ENCODE results near the gene TADA2B.

The TADA2B gene

DNA sequence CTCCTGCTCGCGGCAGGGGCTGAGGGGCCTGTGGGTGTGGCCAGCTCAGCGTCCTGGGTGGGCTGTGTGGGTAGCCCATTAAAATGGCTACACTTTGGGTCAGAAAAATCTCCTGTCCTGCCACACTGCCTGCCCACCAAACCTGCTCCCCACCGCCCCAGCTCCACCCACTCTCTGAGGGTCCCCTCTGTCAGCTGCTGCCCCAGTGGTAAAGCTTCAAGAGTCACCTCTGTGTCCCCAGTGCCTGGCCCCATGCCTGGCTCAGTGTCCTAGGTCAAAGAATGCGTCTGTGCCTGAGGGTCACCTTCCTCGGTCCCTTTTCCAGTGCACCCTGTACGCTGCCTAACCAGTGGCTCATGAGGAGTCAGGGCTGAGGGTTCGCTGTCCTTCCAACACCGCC is 24.9 kb upstream of the TADA2B start:
- no peak for DNase-seq

DNA sequence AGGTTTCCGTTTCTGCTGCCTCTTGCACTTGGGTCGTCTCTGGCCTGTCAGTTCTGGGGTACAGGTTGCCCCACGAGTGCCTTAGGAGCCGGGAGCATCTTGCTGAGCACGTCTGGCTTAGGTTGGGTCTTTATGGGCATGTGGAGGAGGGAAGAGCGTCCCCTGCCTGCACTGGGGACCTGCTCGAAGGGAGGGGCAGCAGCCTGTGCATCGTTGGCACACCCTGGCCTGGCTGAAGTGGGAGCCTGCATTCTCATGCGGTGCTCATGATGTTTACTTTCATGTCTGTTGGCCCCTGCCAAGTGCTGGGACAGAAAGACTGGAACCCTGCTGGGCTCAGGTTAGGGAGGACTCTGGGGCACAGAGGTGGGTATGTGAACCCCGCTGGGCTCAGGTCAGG is 23.8 kb upstream of the TADA2B start:
- DNase-seq: no peak

DNA sequence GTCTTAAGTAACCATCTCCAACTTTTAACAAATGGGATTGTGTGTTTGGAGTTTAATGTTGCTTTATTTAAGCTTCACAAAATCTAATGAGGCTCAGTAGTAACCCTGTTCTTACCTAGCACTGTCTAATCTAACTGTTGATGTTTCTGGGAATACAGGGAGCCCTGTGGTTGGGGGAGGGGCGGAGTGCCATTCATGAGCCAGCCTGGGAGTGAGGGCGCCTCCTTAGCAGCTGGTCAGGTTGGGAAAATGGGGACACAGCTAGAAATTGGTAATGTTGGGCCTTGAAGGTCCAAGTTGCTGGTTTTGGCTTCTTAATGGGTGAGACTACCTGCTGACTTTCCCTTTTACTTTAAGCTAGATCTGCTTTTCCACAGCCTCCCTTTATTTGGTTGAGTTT is 22.9 kb upstream of the TADA2B start:
- DNase-seq: no peak

DNA sequence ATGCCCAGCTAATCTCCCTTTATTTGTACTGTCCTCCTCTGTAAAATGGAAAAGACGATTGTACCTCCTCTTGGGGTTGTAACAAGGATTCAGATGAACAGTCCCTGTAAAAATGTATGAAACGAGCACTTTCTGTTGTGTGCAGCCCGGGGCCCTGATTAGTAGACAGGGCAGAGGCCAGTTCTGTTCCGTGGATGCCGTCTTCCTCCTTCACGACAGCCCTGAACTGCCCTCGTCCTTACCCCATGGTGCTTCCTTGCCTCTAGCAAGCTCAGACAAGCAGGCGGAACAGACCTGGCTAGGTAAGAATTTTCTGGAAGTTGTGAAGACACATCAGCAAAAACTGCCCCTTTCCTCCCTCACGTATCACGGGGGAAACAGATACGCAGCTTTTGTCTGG is 22.3 kb upstream of the TADA2B start:
- no peak for DNase-seq

DNA sequence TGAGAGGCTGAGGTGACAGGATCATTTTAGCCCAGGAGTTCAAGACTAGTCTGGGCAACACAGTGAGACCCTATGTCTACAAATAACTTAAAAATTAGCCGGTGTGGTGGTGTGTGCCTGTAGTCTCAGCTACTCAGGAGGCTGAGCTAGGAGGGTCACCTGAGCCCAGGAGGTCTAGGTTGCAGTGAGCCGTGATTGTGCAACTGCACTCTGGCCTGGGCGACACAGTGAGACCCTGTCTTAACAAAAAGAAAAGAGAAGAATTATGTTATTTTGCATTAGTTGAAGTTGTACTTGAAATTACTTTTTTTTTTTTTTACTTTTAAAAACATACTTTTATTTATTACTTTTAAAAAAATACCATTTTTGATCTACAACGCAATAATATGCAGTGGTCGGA is 21.8 kb upstream of the TADA2B start:
- DNase-seq: no peak

DNA sequence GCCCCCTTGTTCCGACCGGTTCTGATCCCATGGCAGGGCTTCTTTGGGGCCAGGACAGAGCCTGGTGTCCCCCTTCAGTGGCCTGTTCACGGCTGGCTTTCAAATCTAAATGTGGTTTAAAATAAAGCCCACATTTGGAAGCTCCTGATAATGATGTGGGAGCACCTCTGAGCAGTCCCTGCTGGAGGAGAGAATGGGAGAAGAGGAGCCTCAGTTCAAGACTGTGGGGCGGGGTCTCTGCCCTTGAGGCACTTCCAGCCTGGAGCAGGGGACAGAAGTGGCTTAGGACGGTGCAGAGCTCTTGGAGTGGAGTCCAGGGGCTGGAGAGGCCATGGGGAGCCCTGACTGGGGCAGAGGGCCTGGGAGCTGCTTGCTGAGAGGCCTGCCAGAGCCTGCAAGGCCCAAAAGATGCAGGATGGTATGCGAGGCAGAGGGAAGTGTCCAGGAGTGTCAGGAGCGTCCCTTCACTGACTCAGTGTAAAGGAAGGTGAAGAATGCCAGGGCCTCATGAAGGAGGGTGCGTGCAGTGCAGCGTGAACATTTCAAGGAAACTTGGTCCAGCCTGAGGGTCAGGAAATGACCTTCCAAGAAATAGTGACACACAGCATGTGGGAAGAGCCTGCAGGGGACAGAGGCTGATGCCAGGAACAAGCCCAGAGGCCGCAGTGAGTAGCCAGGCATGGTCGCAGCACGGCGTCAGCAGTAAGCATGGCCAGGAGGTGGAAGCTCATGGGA is 21.1 kb upstream of the TADA2B start:
- DNase-seq: no peak

DNA sequence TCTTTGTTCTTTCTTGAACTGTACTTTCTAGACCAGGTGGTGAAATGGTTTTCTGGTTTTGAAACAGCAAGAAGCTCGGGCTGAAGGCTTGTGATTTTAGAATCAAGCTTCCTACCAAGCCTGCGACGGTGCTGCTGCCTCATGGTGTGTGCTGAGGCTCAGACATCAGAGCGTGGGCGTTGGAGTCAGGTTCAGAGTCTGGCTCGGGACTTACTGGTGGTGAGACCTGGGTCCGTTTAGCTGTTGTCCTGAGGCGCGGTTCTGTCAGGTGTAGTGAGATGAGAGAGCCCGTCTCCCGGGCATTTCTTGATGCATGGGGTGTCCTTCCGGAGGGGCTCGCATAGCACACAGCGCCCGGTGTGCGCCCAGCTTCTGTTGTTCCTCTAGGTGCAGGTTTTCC is 19.7 kb upstream of the TADA2B start:
- DNase-seq: no peak

DNA sequence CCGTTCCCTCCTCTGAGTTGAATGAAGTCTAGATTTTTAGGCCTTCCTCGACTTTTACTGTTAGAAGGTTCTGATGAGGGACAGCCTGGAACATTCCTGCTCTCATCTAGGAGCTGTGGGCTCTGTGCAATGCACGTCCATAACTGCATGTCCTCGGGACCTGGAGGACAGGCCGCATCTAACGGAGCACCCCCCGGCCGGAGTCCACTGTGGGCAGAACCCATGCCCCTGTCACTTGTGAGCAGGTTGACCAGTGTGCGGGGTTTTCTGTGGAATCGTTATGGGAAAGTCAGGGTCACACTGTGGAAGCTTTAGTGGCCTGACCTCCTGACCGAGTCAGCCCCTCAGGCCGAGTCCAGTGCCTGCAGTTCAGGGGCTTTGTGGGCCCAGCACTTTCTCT is 19.3 kb upstream of the TADA2B start:
- no peak for DNase-seq

DNA sequence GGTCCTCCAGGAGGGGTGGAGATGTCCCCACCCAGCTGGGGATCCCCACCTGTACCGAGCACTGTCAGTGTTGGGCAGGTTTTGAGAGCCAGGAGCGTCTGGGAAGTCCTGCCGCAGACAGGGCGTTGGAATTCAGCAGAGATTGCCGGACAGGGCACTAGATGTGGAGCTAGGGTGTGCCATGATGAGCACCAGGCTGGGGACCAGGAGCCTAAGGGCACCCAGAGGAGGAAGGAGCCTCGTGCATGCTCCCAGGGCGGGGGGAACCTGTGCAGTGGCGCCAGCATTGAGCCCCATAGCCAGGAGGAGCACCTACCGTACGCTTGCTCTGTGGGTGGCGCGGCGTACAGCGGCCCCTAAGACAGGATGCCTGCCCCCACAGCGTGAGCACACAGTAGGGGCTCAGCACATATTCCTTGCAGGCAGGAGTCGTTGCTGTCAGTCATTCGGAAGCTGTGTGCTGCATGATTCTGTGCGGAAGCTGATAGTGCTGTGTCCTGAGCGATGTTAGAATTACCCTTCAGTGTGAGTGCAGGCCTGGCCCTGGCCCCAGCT is 18.8 kb upstream of the TADA2B start:
- no peak for DNase-seq

DNA sequence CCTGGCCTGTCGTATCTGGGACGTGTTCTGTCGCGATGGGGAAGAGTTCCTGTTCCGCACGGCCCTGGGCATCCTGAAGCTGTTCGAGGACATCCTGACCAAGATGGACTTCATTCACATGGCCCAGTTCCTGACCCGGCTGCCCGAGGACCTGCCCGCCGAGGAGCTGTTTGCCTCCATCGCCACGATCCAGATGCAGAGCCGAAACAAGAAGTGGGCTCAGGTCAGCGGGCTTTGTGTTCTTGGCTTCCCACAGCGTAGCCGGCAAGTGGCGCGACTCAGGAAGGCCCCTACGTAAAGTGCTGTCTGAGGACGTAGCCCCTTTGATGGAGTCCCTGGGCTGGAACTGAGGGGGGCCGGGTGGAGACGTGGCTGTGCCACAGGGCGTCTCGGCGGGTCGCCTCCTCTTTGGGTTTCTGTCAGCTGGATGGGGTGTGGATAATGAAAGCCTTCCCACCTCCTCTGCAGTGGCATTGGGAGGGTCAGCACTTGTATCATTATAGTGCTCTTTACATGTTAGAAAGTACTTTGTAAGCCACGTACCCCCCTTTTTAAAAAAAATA is 18.1 kb upstream of the TADA2B start:
- DNase-seq: no peak

DNA sequence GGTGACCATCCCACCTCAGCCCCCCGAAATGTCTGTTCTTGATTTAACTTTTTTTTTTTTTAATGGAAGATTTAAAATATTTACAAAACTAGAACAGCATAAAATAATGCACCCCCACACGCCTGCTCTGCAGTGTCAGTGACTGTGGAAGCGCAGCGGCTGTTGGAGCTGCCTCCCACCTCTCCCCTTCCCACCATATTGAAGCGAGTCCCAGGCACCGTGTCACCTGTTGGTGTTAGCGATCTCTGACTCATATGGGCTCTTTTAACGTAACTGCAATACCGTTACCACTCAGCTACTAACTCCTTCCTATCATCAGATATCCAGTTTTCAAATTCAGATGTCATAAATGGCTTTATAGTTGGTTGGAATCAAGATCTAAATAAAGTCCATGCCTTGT is 17.1 kb upstream of the TADA2B start:
- no peak for DNase-seq

DNA sequence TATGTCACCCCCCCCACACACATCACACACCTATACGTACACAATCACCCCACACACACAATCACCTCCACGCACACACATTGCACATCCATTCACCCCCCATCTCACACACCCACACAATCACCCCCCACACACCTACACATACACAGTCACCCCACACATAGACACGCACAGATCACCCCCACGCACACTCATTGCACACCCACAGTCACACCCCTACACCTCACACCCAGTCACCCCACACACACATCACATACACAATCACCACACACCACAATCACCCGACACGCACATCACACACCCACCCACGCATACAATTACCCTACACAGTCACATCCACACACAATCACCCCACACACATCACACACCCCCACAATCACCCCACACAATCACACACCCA is 15.9 kb upstream of the TADA2B start:
- no peak for DNase-seq

DNA sequence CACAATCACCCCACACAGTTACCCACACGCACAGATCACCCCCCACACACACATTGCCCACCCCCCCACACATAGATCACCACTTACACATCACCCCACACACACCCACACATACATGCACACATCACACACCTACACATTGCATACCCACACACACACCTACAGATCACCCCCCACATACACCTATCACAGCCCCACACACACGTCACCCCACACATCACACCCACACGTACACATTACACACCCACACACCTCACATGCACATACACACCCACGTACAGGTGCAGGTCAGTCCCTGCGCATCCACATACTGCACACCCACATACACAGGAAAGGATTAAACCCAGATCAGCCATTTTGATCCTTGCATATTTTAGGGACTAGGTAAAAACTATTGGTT is 15.3 kb upstream of the TADA2B start:
- DNase-seq: no peak

DNA sequence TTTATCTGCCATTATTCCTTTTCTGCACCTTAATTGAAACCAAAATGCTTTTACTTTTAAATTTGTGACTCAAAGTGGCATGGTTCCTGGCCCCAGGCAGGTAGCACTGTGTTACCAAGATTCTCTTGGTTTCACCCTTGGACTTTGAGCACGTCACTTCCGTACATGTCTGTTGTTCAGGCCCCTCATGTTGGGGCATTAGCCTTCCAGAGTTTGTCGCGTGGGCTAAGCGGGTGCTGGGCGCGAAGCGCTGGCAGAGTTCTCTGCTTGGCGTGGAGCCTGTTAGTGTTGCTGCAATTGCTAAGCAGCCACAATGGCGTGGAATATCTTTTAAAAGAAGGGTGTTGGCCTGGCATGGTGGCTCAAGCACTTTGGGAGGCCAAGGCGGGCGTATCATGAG is 14.0 kb upstream of the TADA2B start:
- no peak for DNase-seq

DNA sequence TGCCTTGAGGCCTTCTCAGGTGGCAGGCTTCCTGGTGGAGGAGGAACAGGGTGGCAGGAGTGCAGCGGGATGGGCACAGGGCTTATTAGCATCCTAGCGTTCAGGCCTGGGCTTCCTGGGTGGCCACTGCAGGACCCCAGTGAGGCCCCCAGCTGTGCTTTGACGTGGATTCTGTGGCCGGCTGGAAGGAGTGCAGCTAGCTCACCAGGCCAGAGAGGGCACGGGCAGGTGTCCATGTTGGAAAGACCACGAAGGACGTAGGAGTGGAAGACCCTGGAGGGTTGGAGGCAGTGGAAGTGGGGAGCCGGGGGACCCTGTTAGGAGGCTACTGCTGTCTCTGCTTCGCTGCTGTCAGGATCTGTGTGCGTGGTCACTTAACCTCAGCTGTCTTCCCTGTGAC is 13.3 kb upstream of the TADA2B start:
- DNase-seq: no peak

DNA sequence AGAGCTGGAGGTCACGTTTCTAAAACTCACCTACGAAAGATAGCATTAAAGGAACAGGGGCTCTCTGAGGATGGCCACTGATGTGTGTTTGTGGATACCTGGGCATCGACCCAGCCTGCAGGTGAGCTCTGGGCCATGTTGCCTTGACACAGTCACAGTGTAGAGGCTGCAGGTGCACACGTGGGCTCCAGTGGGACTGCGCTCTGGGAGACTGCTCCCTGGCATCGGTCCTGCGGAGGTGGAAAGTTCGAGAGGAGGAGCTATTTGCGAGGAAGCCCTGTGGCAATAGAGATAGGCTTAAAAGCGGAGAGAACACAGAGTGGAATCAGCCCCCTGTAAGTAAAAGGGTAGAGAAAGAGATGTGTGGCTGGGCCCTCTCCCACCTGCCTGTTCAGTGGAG is 12.3 kb upstream of the TADA2B start:
- DNase-seq: no peak

DNA sequence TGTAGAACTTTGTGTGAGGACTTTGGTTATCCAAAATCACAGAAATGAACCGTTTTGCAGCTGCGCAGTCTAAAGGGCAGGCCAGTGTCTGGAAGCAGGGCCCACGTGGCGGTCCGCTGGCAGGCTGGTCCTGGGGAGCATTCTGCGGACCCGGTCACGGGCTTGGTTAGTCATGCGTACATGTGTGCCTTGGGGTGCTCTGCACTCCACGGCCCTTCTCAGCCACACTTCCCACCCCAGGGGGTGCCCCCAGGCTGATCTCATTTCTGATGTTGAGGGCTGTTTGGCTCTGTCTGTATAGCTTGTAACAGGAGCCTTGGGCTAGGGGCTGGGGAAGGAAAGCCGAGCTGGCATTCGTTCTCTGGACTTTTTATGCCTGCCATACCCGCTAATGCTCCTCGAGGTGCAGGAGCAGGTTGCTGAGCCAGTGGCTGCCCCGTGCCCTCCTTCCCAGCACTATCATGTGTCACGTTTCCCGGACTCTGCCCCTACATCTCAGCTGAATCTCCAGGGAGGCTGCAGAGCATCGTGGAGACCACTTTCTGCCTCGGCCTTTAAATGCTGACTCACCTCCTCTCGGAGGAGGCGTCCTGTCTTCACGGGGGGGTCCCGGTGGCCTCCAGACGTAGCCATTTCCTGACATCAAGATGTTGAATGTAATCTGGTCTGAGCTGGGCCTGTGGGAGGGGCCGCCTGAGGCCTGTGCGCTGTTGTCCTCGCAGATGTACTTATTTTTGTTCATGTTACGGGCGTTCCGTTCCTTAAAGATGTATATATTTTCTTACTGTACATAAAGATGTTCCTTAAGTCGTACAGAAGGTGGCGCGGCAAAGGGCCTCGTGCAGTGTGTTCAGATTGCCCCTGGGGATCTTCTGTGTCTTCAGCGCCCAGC is 11.4 kb upstream of the TADA2B start:
- no peak for DNase-seq

DNA sequence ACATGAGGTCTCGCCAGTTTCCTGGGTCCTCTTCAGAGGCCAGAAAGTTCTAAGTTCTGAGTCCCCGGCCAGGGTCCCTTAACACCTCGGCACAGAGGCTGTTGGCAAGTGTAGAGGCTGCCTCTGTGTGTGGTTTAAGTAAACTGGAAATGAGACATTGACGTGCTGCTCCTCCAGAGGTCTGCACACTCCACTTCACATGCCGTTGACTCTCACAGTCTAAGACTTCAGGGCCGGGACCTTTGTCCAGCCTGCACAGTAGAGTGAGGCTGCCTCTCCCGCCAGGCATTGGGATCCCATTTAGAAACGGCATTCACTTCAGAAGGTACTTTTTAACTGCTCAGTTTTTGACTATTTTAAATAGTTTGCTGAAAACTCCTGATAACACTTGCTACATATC is 10.6 kb upstream of the TADA2B start:
- no peak for DNase-seq

DNA sequence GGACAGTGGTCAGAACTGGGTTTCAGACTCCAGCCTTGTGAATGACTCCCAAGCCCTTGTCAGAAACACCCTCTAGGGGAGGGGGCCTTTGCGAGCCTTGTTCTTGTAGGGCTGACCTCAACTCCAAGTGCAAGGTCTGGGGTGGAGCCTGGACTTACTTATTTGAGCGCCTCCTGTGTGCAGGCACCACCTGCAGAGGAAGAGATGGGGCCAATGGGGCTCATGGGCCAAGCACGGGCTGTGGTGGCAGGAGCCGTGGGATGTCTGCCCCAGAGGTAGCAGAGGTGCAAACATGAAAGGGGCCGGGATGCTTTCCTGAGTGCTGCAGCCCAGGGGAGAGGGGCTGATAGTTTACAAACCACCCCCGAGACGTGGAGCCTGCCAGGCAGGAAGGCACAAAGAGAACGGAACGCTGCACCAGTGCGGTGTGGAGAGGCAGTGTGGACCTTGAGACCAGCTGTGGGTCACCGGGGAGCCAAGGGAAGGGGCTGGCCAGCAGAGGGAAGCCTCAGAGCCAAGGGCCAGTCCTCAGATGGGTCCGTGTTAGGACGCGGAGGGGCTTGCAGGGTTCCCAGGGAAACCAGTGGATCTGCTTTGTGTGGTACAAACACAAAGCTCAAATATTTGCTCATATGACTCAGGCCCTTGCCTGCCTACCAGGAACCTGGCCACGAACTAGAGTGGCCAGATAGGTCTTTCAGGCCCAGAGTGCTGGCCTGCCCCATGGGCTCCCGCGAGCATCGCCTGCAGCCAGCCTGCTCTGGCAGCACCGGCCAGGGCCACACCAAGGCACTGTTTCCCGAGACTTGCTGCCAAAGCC is 8.7 kb upstream of the TADA2B start:
- DNase-seq: peak; percentile 22

DNA sequence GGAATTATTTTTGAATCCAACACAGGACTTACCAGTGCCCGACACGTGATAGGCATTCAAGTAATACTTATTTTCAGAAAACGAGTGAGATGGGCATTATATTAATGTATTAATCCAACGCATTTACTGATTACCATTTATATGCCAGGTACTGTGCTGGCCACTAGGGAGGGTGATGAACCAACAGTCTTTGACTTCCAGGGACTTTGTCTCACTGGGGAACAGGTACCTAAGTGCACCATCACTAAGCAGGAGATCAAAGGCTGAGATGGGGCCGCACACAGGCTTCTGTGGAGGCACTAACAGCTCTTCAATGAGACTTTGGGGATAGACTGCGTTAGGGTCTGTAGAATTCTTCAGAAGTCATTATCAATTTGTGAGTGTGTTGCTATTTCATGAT is 5.7 kb upstream of the TADA2B start:
- no peak for DNase-seq

DNA sequence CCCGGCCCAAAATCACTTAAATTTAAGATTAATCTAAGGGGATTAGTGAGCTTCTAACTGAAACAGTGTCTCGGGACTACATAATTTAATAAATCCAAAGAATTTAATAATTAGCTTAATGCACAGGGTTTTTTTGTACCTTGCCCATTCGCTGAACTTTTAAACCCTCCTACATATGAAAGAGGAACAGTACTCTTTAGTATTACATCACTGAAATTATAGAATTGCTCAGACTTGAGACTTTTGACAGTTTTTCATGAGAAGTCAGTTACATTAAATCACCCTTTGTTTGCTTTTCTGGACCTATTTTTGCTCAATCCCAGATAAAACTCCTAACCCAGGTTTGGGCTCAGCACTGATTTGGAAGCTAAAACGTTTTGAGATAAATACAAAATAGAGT is 2.4 kb upstream of the TADA2B start:
- no peak for DNase-seq

DNA sequence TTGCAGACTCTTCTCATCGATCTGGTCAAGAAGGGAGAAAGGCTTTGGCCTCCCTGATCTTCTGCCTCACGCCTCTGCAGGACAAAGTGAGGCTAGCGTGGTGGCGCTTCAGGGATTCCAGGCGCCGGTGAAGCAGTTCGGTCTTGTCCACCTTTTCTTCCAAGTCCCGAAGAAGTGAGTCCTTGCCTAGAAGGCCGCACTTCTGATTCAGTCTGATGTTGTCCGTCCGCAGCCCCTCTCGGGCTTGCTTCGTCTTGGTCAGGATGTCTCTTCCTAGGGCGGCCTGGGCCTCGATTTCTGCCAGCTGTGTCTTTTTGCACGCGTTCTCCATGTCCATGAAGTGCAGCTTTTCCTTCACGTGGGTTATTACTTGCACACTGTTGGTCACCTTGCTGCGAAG is 1.9 kb upstream of the TADA2B start:
- DNase-seq: no peak

Data from NCI-H1092 (cell line).